Neural cell (in vitro differentiated cells): Measurements from ENCODE around the gene MED15. TPM values are rescaled to one million over a fixed set of nuclear protein-coding genes. Genes with fewer than 3 reads are reported as not detected.

ENCODE experiments used
- H2AFZ ChIP-seq: fragments of 200-600, 300-800 bp; sonication (generic), shearing (Covaris generic); 2 replicates; pipeline ENCODE4 v1.6.0; 2014; ENCODE audit warnings: low read depth, mild to moderate bottlenecking, antibody characterized with exemption, low read length, moderate library complexity
- H3F3A ChIP-seq: fragments of 200-600 bp; shearing (Covaris generic); 2 replicates; pipeline ENCODE4 v1.6.1; 2016; ENCODE audit warnings: mild to moderate bottlenecking, moderate library complexity, mixed read lengths, antibody characterized with exemption, low read length; ENCODE audit not compliant: insufficient read depth, poor library complexity, severe bottlenecking
- H3K27ac ChIP-seq: fragments of 200-600, 300-800 bp; sonication (generic), shearing (Covaris generic); 2 replicates; pipeline ENCODE4 v1.5.1; 2014; ENCODE audit warnings: mild to moderate bottlenecking, low read length, moderate library complexity
- H3K27me3 ChIP-seq: fragments of 300-800, 200-600 bp; sonication (generic), shearing (Covaris generic); 2 replicates; pipeline ENCODE4 v1.6.0; 2014; ENCODE audit warnings: mild to moderate bottlenecking, low read depth, low read length, moderate library complexity; ENCODE audit not compliant: insufficient read depth
- H3K36me3 ChIP-seq: fragments of 300-800, 200-600 bp; sonication (generic), shearing (Covaris generic); 2 replicates; pipeline ENCODE4 v1.5.1; 2014; ENCODE audit warnings: mild to moderate bottlenecking, antibody characterized with exemption, low read length, moderate library complexity; ENCODE audit not compliant: insufficient read depth
- H3K4me2 ChIP-seq: fragments of 300-800, 200-600 bp; sonication (generic), shearing (Covaris generic); 2 replicates; pipeline ENCODE4 v1.6.0; 2014; ENCODE audit warnings: mild to moderate bottlenecking, low read length
- H3K4me3 ChIP-seq: fragments of 300-800, 200-600 bp; sonication (generic), shearing (Covaris generic); 2 replicates; pipeline ENCODE4 v1.5.1; 2014; ENCODE audit warnings: mild to moderate bottlenecking, low read length, moderate library complexity
- H3K79me2 ChIP-seq: fragments of 200-600 bp; shearing (Covaris generic); replicated peaks from 2 replicates; pipeline ENCODE4 v1.6.0; 2014; ENCODE audit warnings: mild to moderate bottlenecking, low read length, moderate library complexity; ENCODE audit not compliant: insufficient read depth
- H3K9ac ChIP-seq: fragments of 300-800, 200-600 bp; sonication (generic), shearing (Covaris generic); 2 replicates; pipeline ENCODE4 v1.6.1; 2016; ENCODE audit warnings: mild to moderate bottlenecking, low read length, mixed read lengths
- H3K9me2 ChIP-seq: fragments of 200-600 bp; shearing (Covaris generic); 2 replicates; pipeline ENCODE4 v1.6.1; 2016; ENCODE audit warnings: mild to moderate bottlenecking, low read length, mixed read lengths; ENCODE audit not compliant: insufficient read depth
- H3K9me3 ChIP-seq: fragments of 200-600, 300-800 bp; sonication (generic), shearing (Covaris generic); 2 replicates; pipeline ENCODE4 v1.6.1; 2016; ENCODE audit warnings: mild to moderate bottlenecking, mixed run types, low read length, moderate library complexity, mixed read lengths
- H4K20me1 ChIP-seq: fragments of 200-600 bp; shearing (Covaris generic); 2 replicates; pipeline ENCODE4 v1.6.1; 2016; ENCODE audit warnings: mild to moderate bottlenecking, mixed run types; ENCODE audit not compliant: insufficient read depth
- CTCF ChIP-seq: fragments of 450-650 bp; IDR thresholded peaks from 2 replicates; pipeline ENCODE4 v1.5.1; 2014; ENCODE audit warnings: antibody characterized with exemption, mild to moderate bottlenecking, moderate library complexity; ENCODE audit not compliant: poor library complexity, severe bottlenecking
- EP300 ChIP-seq: fragments of 450-650 bp; conservative IDR thresholded peaks from 2 replicates; pipeline ENCODE4 v1.6.1; 2014; ENCODE audit warnings: antibody characterized with exemption, mild to moderate bottlenecking, moderate library complexity; ENCODE audit not compliant: poor library complexity, severe bottlenecking
- EZH2 ChIP-seq: fragments of 200-600, 300-800 bp; shearing (Covaris generic), sonication (generic); IDR thresholded peaks from 2 replicates; pipeline ENCODE4 v1.6.1; 2014; ENCODE audit warnings: antibody characterized with exemption, low read length, borderline replicate concordance, mild to moderate bottlenecking; ENCODE audit not compliant: insufficient read depth, poor library complexity, severe bottlenecking
- MXI1 ChIP-seq: fragments of 450-650 bp; conservative IDR thresholded peaks from 2 replicates; pipeline ENCODE4 v1.6.1; 2014; ENCODE audit warnings: antibody characterized with exemption, mild to moderate bottlenecking; ENCODE audit not compliant: poor library complexity, severe bottlenecking
- POLR2AphosphoS5 ChIP-seq: IDR thresholded peaks from 2 replicates; pipeline ENCODE4 v1.6.1; 2012
- RAD21 ChIP-seq: fragments of 450-650 bp; conservative IDR thresholded peaks from 2 replicates; pipeline ENCODE4 v1.6.1; 2014; ENCODE audit warnings: antibody characterized with exemption, mild to moderate bottlenecking, moderate library complexity
- REST ChIP-seq: IDR thresholded peaks from 2 replicates; pipeline ENCODE4 v1.6.1; 2012; ENCODE audit warnings: borderline replicate concordance
- SMC3 ChIP-seq: fragments of 450-650 bp; conservative IDR thresholded peaks from 2 replicates; pipeline ENCODE4 v1.6.1; 2014; ENCODE audit warnings: antibody characterized with exemption, mild to moderate bottlenecking, moderate library complexity; ENCODE audit not compliant: poor library complexity
- TAF1 ChIP-seq: IDR thresholded peaks from 2 replicates; pipeline ENCODE4 v1.6.1; 2012; ENCODE audit warnings: low read depth
- polyA plus RNA-seq: library from polyadenylated mRNA; depleted of rRNA; stranded (reverse); fragments of >200 nt; gene quantifications from 2 replicates; pipeline ENCODE4 v1.2.3, GENCODE V29; 2014

MED15 gene
- polyA plus RNA-seq, 1 donor from 2014 or later, result 13.2 TPM

GRCh38 chr22:20573176-20573832 is 65.9 kb downstream of the MED15 start:
- Histone ChIP-seq H3K9me2 (no peaks in the 10 kb centered on the region), H3F3A (no peaks in the 10 kb centered on the region), H3K9me3 (no peaks in the 10 kb centered on the region), H3K9ac (no peak overlapping the region), H3K27me3 (no peaks in the 10 kb centered on the region), H3K36me3 (peaks cover 7% of the 10 kb centered on the region), H3K27ac (no peak overlapping the region), H2AFZ (no peak overlapping the region), H4K20me1 (no peaks in the 10 kb centered on the region), H3K79me2 (no peaks in the 10 kb centered on the region), H3K4me2 (no peak overlapping the region), H3K4me3 (no peak overlapping the region)
- TF ChIP-seq REST (no peak), EZH2 (no peak), EP300 (no peak), RAD21 (no peak), TAF1 (no peak), MXI1 (no peak), CTCF (no peak), SMC3 (no peak), POLR2AphosphoS5 (no peak)

- Histone ChIP-seq H2AFZ (no peak overlapping the region), H3K27me3 (no peaks in the 10 kb centered on the region), H3K36me3 (peaks cover 7% of the 10 kb centered on the region), H3K79me2 (no peaks in the 10 kb centered on the region), H3K27ac (no peak overlapping the region), H3K4me3 (no peak overlapping the region), H4K20me1 (no peaks in the 10 kb centered on the region), H3K4me2 (no peak overlapping the region), H3K9ac (no peak overlapping the region), H3K9me2 (no peaks in the 10 kb centered on the region), H3F3A (no peaks in the 10 kb centered on the region), H3K9me3 (no peaks in the 10 kb centered on the region)
- TF ChIP-seq RAD21 (no peak), SMC3 (no peak), CTCF (no peak), EZH2 (no peak), TAF1 (no peak), REST (no peak), EP300 (no peak), POLR2AphosphoS5 (no peak), MXI1 (no peak)
These were observed 66.6 kb downstream of the MED15 start for GRCh38 chr22:20573833-20574615.
